Ovary (tissue), 3 donors: Measurements from ENCODE around the gene AVL9.

ENCODE experiments used
- POLR2A ChIP-seq: fragments of 450-650 bp; IDR thresholded peaks from one replicate; pipeline ENCODE4 v1.6.1; 2017; ENCODE audit warnings: antibody characterized with exemption, mild to moderate bottlenecking, moderate library complexity
- TF ChIP-seq, protein P1 (sequence below), 3 donors: fragments of 450-650 bp in 2 of 3; fragments of 200-600 bp in 1 of 3; IDR thresholded peaks; one replicate each; pipeline versions ENCODE4 v1.5.1 to v1.8.0; 2016 to 2022; ENCODE audit warnings: antibody characterized with exemption in 3 of 3, mild to moderate bottlenecking in 1 of 3
- donor health status: DM: no; HTN: no; CAD: no.

DNA sequence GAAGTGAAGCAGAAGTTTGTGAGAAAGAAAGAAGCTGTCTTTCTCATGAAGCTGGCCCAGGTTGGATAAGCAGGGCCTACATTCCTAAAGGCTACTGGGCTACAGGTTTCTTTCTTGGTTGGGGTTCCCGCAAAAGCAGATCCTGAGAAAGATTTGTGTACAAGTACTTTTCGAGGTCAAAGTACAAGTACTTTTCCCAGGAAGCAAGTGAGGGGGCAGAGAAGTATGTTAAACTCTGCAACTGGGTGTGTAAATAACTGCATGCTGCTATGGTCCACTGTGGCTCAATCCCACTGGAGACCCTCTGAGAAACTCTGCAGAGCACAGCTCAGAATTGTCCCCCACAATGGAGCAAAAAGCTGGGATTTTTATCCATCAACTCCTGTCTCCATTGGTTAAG, 33.8 kb upstream of the AVL9 start:
- TF ChIP-seq, protein P1, sequence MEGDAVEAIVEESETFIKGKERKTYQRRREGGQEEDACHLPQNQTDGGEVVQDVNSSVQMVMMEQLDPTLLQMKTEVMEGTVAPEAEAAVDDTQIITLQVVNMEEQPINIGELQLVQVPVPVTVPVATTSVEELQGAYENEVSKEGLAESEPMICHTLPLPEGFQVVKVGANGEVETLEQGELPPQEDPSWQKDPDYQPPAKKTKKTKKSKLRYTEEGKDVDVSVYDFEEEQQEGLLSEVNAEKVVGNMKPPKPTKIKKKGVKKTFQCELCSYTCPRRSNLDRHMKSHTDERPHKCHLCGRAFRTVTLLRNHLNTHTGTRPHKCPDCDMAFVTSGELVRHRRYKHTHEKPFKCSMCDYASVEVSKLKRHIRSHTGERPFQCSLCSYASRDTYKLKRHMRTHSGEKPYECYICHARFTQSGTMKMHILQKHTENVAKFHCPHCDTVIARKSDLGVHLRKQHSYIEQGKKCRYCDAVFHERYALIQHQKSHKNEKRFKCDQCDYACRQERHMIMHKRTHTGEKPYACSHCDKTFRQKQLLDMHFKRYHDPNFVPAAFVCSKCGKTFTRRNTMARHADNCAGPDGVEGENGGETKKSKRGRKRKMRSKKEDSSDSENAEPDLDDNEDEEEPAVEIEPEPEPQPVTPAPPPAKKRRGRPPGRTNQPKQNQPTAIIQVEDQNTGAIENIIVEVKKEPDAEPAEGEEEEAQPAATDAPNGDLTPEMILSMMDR (IDR thresholded peaks at IDR 0.05) = no peak
- no peak for TF ChIP-seq POLR2A
